ENCODE measurements around the gene POLR3F.
"Not testable (repeated sequence)": the region's sequence is repeated elsewhere in the genome, so short reads cannot be mapped to it uniquely, and the experiment has no call there.

POLR3F gene

DNA sequence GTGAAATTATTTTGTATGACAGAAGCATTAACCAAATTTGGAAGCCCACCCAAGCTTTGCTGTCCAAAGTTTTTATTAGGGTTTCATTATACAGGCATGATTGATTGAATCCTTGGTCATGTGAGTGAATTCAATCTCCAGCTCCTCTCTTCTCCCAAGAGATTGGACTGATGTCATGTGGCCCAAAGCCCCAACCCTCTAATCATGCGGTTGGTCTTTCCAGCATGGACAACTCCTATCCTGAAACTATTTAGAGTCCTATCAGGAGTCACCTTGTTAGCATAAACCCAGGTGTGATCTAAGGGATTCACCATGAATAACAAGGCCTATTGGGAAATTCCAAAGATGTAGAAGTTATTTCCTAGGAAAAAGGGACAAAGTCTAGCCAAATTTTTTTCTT is 10.6 kb downstream of the POLR3F start:
- no peak for DNase-seq (ENCODE audit: low read depth)
- no peak for TF ChIP-seq CTCF (conservative IDR thresholded peaks at IDR 0.05; ENCODE audit: control insufficient read depth, insufficient read depth, low read depth, low read length)
- no peak overlapping the region for H3K4me3 ChIP-seq (ENCODE audit: control insufficient read depth, low read depth, low read length)

GRCh38 chr20:18481596-18481995 is 14.4 kb downstream of the POLR3F start:
- DNase-seq (ENCODE audit: low read depth), result no peak
- TF ChIP-seq CTCF (conservative IDR thresholded peaks at IDR 0.05; ENCODE audit: control insufficient read depth, insufficient read depth, low read depth, low read length), result no peak
- H3K4me3 ChIP-seq (ENCODE audit: control insufficient read depth, low read depth, low read length), result no peak overlapping the region

DNA sequence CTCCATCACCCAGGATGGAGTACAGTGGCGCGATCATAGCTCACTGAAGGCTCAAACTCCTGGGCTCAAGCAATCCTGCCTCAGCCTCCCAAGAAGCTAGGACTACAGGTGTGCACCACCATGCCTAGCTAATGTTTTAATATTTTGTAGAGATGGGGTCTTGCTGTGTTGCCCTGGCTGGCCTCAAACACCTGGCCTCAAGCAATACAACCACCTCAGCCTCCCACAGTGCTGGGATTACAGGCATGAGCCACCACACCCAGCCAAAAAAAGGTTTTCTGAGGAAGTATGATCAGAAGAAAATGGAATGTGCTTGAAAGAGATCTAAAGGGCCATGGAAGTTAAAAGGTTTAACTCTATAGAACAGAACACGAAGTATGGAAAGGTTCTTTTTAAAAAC is 21.1 kb downstream of the POLR3F start:
- TF ChIP-seq CTCF (conservative IDR thresholded peaks at IDR 0.05; ENCODE audit: control insufficient read depth, insufficient read depth, low read depth, low read length), result no peak
- DNase-seq (ENCODE audit: low read depth), result no peak
- H3K4me3 ChIP-seq (ENCODE audit: control insufficient read depth, low read depth, low read length), result no peak overlapping the region

DNA sequence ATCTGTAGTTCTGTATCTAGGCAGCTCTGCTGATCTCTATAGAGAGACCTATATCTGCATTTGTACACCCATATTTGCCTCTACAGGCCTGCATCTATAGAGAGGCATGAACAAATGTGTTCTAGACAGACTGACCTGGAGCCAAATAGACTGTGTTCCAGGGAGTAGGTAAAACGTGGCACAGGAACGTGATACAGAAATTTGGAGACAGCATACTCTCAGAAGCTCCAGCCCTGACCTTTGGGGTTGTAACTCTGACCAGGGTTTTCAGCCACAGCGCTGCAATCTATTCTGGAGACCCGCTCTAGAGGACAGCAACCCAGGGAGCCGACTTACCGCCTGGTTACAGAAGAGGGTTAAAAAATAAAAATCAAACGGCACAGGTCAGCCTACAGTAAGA is 28.9 kb downstream of the POLR3F start:
- H3K4me3 ChIP-seq (ENCODE audit: control insufficient read depth, low read depth, low read length), result peak overlapping the region; percentile 78
- TF ChIP-seq CTCF (conservative IDR thresholded peaks at IDR 0.05; ENCODE audit: control insufficient read depth, insufficient read depth, low read depth, low read length), result no peak

GRCh38 chr20:18496740-18497592 is 29.8 kb downstream of the POLR3F start, which contains the start of gene RBBP9:
RBBP9 (minus strand) TSS chr20:18497225; CDS start chr20:18497167, 58 bp downstream.
- H3K4me3 ChIP-seq (ENCODE audit: control insufficient read depth, low read depth, low read length), result peak within 1 kb of the TSS; percentile 78
- peak; percentile 74 for DNase-seq (ENCODE audit: low read depth)
- no peak for TF ChIP-seq CTCF (conservative IDR thresholded peaks at IDR 0.05; ENCODE audit: control insufficient read depth, insufficient read depth, low read depth, low read length)

More for the DNA sequence above, 28.9 kb downstream of the POLR3F start:
- peak; percentile 11 for DNase-seq (ENCODE audit: low read depth)

DNA sequence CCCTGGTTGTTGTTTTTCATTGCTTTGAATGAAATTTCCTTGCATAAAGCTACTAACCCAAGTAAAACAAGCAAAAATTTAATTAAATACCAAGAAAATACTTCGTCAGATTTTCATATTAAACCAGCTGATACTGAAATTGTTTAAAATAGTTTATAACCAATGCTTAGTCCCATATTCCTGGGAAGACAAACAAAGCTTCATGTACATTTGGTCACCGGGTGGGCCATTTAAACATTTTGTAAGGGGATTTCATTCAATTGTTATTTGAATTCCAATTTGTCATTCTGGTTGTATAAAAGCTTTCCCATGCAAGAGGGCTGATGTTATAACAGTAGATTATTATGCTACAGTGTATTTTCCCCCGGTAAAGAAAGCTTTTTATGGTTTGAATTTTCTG is 30.4 kb downstream of the POLR3F start:
- DNase-seq (ENCODE audit: low read depth), result no peak
- H3K4me3 ChIP-seq (ENCODE audit: control insufficient read depth, low read depth, low read length), result no peak overlapping the region
- TF ChIP-seq CTCF (conservative IDR thresholded peaks at IDR 0.05; ENCODE audit: control insufficient read depth, insufficient read depth, low read depth, low read length), result no peak

DNA sequence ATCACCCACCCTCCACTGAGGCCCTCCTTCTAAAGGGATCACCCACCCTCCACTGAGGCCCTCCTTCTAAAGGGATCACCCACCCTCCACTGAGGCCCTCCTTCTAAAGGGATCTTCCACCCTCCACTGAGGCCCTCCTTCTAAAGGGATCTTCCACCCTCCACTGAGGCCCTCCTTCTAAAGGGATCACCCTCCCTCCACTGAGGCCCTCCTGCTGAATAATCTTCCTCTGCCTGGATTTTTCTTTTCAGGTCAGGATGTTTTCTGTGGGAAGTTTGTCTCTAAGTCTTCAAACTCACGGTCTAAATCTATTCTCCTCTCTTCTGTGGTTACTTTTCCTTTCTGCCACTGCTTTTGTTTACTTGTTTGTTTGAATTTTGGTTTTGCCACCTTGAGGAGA is 34.5 kb downstream of the POLR3F start:
- H3K4me3 ChIP-seq (ENCODE audit: control insufficient read depth, low read depth, low read length); DNase-seq (ENCODE audit: low read depth): not testable (repeated sequence)
